Ascending aorta (tissue), 2 donors: ENCODE results near the gene WNT9A. TPM values are rescaled to one million over a fixed set of nuclear protein-coding genes. Genes with fewer than 3 reads are reported as not detected.

Experiments
- DNase-seq, 2 donors: peaks; one replicate each; pipeline ENCODE4 v3.0.0-alpha.2; 2019; ENCODE audit warnings: low spot score in 2 of 2
- H3K27ac ChIP-seq, 2 donors: fragments of 200-600 bp; sonication (generic); one replicate each; pipeline ENCODE4 v1.5.1; 2016 to 2017; ENCODE audit warnings: mild to moderate bottlenecking in 1 of 2
- H3K27me3 ChIP-seq: fragments of 200-600 bp; sonication (generic); one replicate; pipeline ENCODE4 v1.5.1; 2017
- H3K36me3 ChIP-seq, 2 donors: fragments of 200-600 bp; sonication (generic); one replicate each; pipeline ENCODE4 v1.5.1; 2016
- H3K4me1 ChIP-seq, 2 donors: fragments of 200-600 bp; sonication (generic); one replicate each; pipeline ENCODE4 v1.5.1; 2016 to 2017; ENCODE audit warnings: mild to moderate bottlenecking in 1 of 2
- H3K4me3 ChIP-seq, 2 donors: fragments of 200-600 bp; sonication (generic); one replicate each; pipeline ENCODE4 v1.5.1; 2016 to 2017; ENCODE audit warnings: mild to moderate bottlenecking in 1 of 2
- H3K9me3 ChIP-seq, 2 donors: fragments of 200-600 bp; sonication (generic); one replicate each; pipeline ENCODE4 v1.5.1; 2016
- CTCF ChIP-seq, 3 experiments: fragments of 200-600 bp in 2 of 3; fragments of 450-650 bp in 1 of 3; sonication (generic) in 2 of 3; IDR thresholded peaks; one replicate each; pipeline ENCODE4 v1.5.1; 2016 to 2019; ENCODE audit warnings: antibody characterized with exemption in 3 of 3, mild to moderate bottlenecking in 1 of 3, moderate library complexity in 1 of 3
- intact Hi-C: fragments of 100-400 bp; cut with DNase I; formaldehyde crosslinking; loops from one replicate; pipeline ENCODE4 v1.15.1; 2023
- total RNA-seq: library from RNA; depleted of rRNA; stranded (reverse); fragments of >200 nt; gene quantifications from one replicate; pipeline ENCODE4 v1.1.0, GENCODE V29; 2016

WNT9A gene
- total RNA-seq, 1 donor from 2014 or later: 0.96 TPM

- Histone ChIP-seq H3K27ac (no peak overlapping the region), H3K4me1 (no peaks in the 10 kb centered on the region), H3K4me3 (no peak overlapping the region), H3K9me3 (no peaks in the 10 kb centered on the region), H3K36me3 (no peaks in the 10 kb centered on the region), H3K27me3 (no peaks in the 10 kb centered on the region)
- no peak for DNase-seq
- TF ChIP-seq CTCF (IDR thresholded peaks at IDR 0.05): no peak
- intact Hi-C loops: no loop called here
Observed at GRCh38 chr1:227907439-227908015, 40.2 kb downstream of the WNT9A start.

- Histone ChIP-seq H3K4me1 (no peaks in the 10 kb centered on the region), H3K27ac (no peak overlapping the region), H3K4me3 (no peak overlapping the region), H3K9me3 (no peaks in the 10 kb centered on the region), H3K27me3 (no peaks in the 10 kb centered on the region), H3K36me3 (no peaks in the 10 kb centered on the region)
- intact Hi-C loops: no loop called here
- no peak for DNase-seq
- no peak for TF ChIP-seq CTCF (IDR thresholded peaks at IDR 0.05)
Observed at GRCh38 chr1:227906550-227907071, 41.1 kb downstream of the WNT9A start.

- intact Hi-C loops: no loop called here
- no peak for DNase-seq
- Histone ChIP-seq H3K9me3 (no peaks in the 10 kb centered on the region), H3K36me3 (no peaks in the 10 kb centered on the region), H3K27ac (no peak overlapping the region), H3K4me1 (no peaks in the 10 kb centered on the region), H3K4me3 (no peak overlapping the region), H3K27me3 (no peaks in the 10 kb centered on the region)
- TF ChIP-seq CTCF (IDR thresholded peaks at IDR 0.05): no peak
Observed at GRCh38 chr1:227905573-227906487, 41.9 kb downstream of the WNT9A start.

- no peak for DNase-seq
- Histone ChIP-seq H3K4me1 (no peaks in the 10 kb centered on the region), H3K27me3 (no peaks in the 10 kb centered on the region), H3K9me3 (no peaks in the 10 kb centered on the region), H3K27ac (no peak overlapping the region), H3K4me3 (no peak overlapping the region), H3K36me3 (no peaks in the 10 kb centered on the region)
- intact Hi-C loops: no loop called here
- TF ChIP-seq CTCF (IDR thresholded peaks at IDR 0.05): no peak
Observed at GRCh38 chr1:227904541-227905335, 43.0 kb downstream of the WNT9A start.

GRCh38 chr1:227903614-227904501, 43.9 kb downstream of the WNT9A start:
- Histone ChIP-seq H3K27ac (no peak overlapping the region), H3K4me1 (no peaks in the 10 kb centered on the region), H3K27me3 (no peaks in the 10 kb centered on the region), H3K4me3 (no peak overlapping the region), H3K9me3 (no peaks in the 10 kb centered on the region), H3K36me3 (no peaks in the 10 kb centered on the region)
- DNase-seq: no peak
- no peak for TF ChIP-seq CTCF (IDR thresholded peaks at IDR 0.05)
- intact Hi-C loops: no loop called here
